Omental fat pad (tissue), 4 donors: ENCODE results near the gene CMPK1. TPM values are rescaled to one million over a fixed set of nuclear protein-coding genes. Genes with fewer than 3 reads are reported as not detected.

Experiments
- ATAC-seq: fragments of 150-250 bp; one replicate; pipeline ENCODE4 v1.9.1; 2016; ENCODE audit warnings: mild to moderate bottlenecking, moderate library complexity; ENCODE audit not compliant: low FRiP score
- DNase-seq: peaks from one replicate; pipeline ENCODE4 v3.0.0-alpha.2; 2019; ENCODE audit warnings: low spot score
- CTCF ChIP-seq, 3 donors: fragments of 450-650 bp; IDR thresholded peaks; one replicate each; pipeline ENCODE4 v1.5.1; 2016 to 2017; ENCODE audit warnings: antibody characterized with exemption in 3 of 3, mild to moderate bottlenecking in 3 of 3, moderate library complexity in 2 of 3
- total RNA-seq, 4 donors: library from RNA; depleted of rRNA; stranded (reverse); fragments of >200 nt; gene quantifications; one replicate each; pipeline ENCODE4 v1.1.0, GENCODE V29; 2016

The CMPK1 gene
- total RNA-seq, 4 donors from 2014 or later: 96.9 to 120 (median 112) TPM

GRCh38 chr1:47418122-47418521 lies 84.5 kb downstream of the CMPK1 start:
- TF ChIP-seq CTCF (IDR thresholded peaks at IDR 0.05): no peak
- DNase-seq (no peak), ATAC-seq (no peak)

GRCh38 chr1:47418681-47419325 lies 85.2 kb downstream of the CMPK1 start:
- no peak for ATAC-seq
- TF ChIP-seq CTCF (IDR thresholded peaks at IDR 0.05): no peak
- DNase-seq: no peak

GRCh38 chr1:47420547-47420946 lies 87.0 kb downstream of the CMPK1 start:
- no peak for TF ChIP-seq CTCF (IDR thresholded peaks at IDR 0.05)
- no peak for DNase-seq
- no peak for ATAC-seq

GRCh38 chr1:47423872-47424271 lies 90.3 kb downstream of the CMPK1 start:
- DNase-seq: no peak
- ATAC-seq: no peak
- TF ChIP-seq CTCF (IDR thresholded peaks at IDR 0.05): no peak

GRCh38 chr1:47424336-47424982 lies 90.9 kb downstream of the CMPK1 start:
- ATAC-seq (no peak), DNase-seq (no peak)
- TF ChIP-seq CTCF (IDR thresholded peaks at IDR 0.05): peak in 1 of 3 donors; percentile 52

Other genes with a start within 250 kb of the CMPK1 start
- gene CYP4A22, start 196.3 kb upstream of the CMPK1 start, total RNA-seq: 1 to 10 TPM in 2 of 4 donors, under 1 TPM in 2; 0.72 to 5.8 (median 0.97) TPM
- gene PDZK1IP1, start 143.8 kb upstream of the CMPK1 start, total RNA-seq: 100 to 1,000 TPM in 1 of 4 donors, 10 to 100 TPM in 2, 1 to 10 TPM in 1; 2.8 to 131 (median 25.3) TPM
- gene TAL1, start 101.6 kb upstream of the CMPK1 start, total RNA-seq: 10 to 100 TPM in 1 of 4 donors, 1 to 10 TPM in 3; 2.4 to 21.1 (median 5.1) TPM
- gene STIL, start 19.6 kb upstream of the CMPK1 start, total RNA-seq: 1 to 10 TPM; 1.0 to 2.2 (median 1.3) TPM
- not detected for gene FOXE3, start 82.5 kb downstream of the CMPK1 start, total RNA-seq
- under 1 TPM in 2 of 4 donors, not detected in 2; 0.12 to 0.16 TPM for gene FOXD2, start 104.3 kb downstream of the CMPK1 start, total RNA-seq